Caki2 (cell line): ENCODE data around the gene TINAGL1. TPM values are rescaled to one million over a fixed set of nuclear protein-coding genes. Genes with fewer than 3 reads are reported as not detected.
A peak's percentile ranks its signal among the peaks of the same experiment; 100 is the strongest.
"Not testable (repeated sequence)": the region's sequence is repeated elsewhere in the genome, so short reads cannot be mapped to it uniquely, and the experiment has no call there.

Source experiments
- DNase-seq: peaks from one replicate; pipeline ENCODE4 v3.0.0-alpha.2; 2015; ENCODE audit warnings: low read depth
- in situ Hi-C: cut with HindIII; loops from 2 replicates; pipeline ENCODE4 v1.10.0; 2016; ENCODE audit warnings: low sequenced_read_pairs, low pct_unique_long_range_greater_than_20kb, mixed read lengths
- total RNA-seq: library from RNA; depleted of rRNA; stranded (reverse); fragments of >200 nt; shearing (Covaris generic); gene quantifications from 2 replicates; pipeline ENCODE4 v1.2.3, GENCODE V29; 2014; ENCODE audit warnings: low replicate concordance

The TINAGL1 gene
- total RNA-seq, 1 experiment from 2014 or later = 710 TPM

GRCh38 chr1:31580513-31580870 is 4.2 kb downstream of the TINAGL1 start:
- DNase-seq = no peak
- in situ Hi-C loops = no loop called here

- in situ Hi-C loops = no loop called here
Observed at GRCh38 chr1:31580891-31581603, 4.7 kb downstream of the TINAGL1 start.

GRCh38 chr1:31581821-31582810 is 5.8 kb downstream of the TINAGL1 start:
- DNase-seq = no peak
- in situ Hi-C loops = no loop called here

More at GRCh38 chr1:31580891-31581603, 4.7 kb downstream of the TINAGL1 start:
- DNase-seq = no peak

GRCh38 chr1:31583082-31583994 is 7.0 kb downstream of the TINAGL1 start:
- in situ Hi-C loops = no loop called here
- no peak for DNase-seq

GRCh38 chr1:31583995-31584868 is 7.9 kb downstream of the TINAGL1 start:
- in situ Hi-C loops = no loop called here
- DNase-seq = peak; percentile 60

- DNase-seq = no peak
- in situ Hi-C loops = no loop called here
Observed at GRCh38 chr1:31584869-31585735, 8.8 kb downstream of the TINAGL1 start.

- no peak for DNase-seq
- in situ Hi-C loops = no loop called here
Observed at GRCh38 chr1:31585736-31586365, 9.5 kb downstream of the TINAGL1 start.

GRCh38 chr1:31586376-31587327 is 10.3 kb downstream of the TINAGL1 start:
- no peak for DNase-seq
- in situ Hi-C loops = no loop called here

- in situ Hi-C loops = not testable (repeated sequence)
Observed at GRCh38 chr1:31587328-31587699, 11.0 kb downstream of the TINAGL1 start.

GRCh38 chr1:31587720-31588423 is 11.6 kb downstream of the TINAGL1 start:
- peak; percentile 65 for DNase-seq
- in situ Hi-C loops = no loop called here

More at GRCh38 chr1:31587328-31587699, 11.0 kb downstream of the TINAGL1 start:
- DNase-seq = not testable (repeated sequence)

GRCh38 chr1:31588751-31589515 is 12.6 kb downstream of the TINAGL1 start:
- in situ Hi-C loops = no loop called here
- DNase-seq = no peak

GRCh38 chr1:31591425-31592093 is 15.2 kb downstream of the TINAGL1 start:
- peak; percentile 71 for DNase-seq
- in situ Hi-C loops = no loop called here

GRCh38 chr1:31592132-31592531 is 15.8 kb downstream of the TINAGL1 start:
- in situ Hi-C loops = no loop called here
- no peak for DNase-seq
